DMS53 treated with DMSO at 0.1 percent for 48 hours (cell line): Measurements from ENCODE around the gene WNT6.

Source experiments
- DNase-seq: peaks from one replicate; lab custom pipeline; 2025; ENCODE audit not compliant: unreplicated experiment; lab: John Stamatoyannopoulos, UW

The WNT6 gene

GRCh38 chr2:218857371-218858137, 2.1 kb upstream of the WNT6 start:
- DNase-seq = no peak

GRCh38 chr2:218858138-218858445, 1.5 kb upstream of the WNT6 start:
- DNase-seq = no peak

- DNase-seq = no peak
These were observed 692 bp upstream of the WNT6 start for GRCh38 chr2:218858671-218859555.

- no peak for DNase-seq
These were observed 605 bp downstream of the WNT6 start for GRCh38 chr2:218859988-218860831.

GRCh38 chr2:218860950-218861381, 1.4 kb downstream of the WNT6 start:
- DNase-seq = no peak

GRCh38 chr2:218861645-218862318, 2.2 kb downstream of the WNT6 start:
- DNase-seq = no peak

- DNase-seq = no peak
These were observed 3.5 kb downstream of the WNT6 start for GRCh38 chr2:218863021-218863520.

- no peak for DNase-seq
These were observed 5.8 kb downstream of the WNT6 start for GRCh38 chr2:218865396-218865795.

GRCh38 chr2:218865999-218866398, 6.4 kb downstream of the WNT6 start:
- no peak for DNase-seq

- DNase-seq = no peak
These were observed 8.3 kb downstream of the WNT6 start for GRCh38 chr2:218867900-218868299.

- no peak for DNase-seq
These were observed 9.5 kb downstream of the WNT6 start for GRCh38 chr2:218869064-218869463.

GRCh38 chr2:218870984-218871344, 11.4 kb downstream of the WNT6 start:
- DNase-seq = no peak

GRCh38 chr2:218871345-218872302, 12.0 kb downstream of the WNT6 start:
- DNase-seq = no peak

GRCh38 chr2:218872645-218873358, 13.2 kb downstream of the WNT6 start:
- no peak for DNase-seq

- DNase-seq = no peak
These were observed 14.0 kb downstream of the WNT6 start for GRCh38 chr2:218873359-218874194.

- DNase-seq = no peak
These were observed 16.2 kb downstream of the WNT6 start for GRCh38 chr2:218875692-218876246.

GRCh38 chr2:218876562-218877219, 17.1 kb downstream of the WNT6 start:
- DNase-seq = peak; percentile 23
